Vagina (tissue), 2 donors: ENCODE results near the gene GAA. TPM values are rescaled to one million over a fixed set of nuclear protein-coding genes. Genes with fewer than 3 reads are reported as not detected.

Source experiments
- DNase-seq, 2 donors: peaks; one replicate each; pipeline ENCODE4 v3.0.0-alpha.2; 2017; ENCODE audit errors: extremely low spot score in 2 of 2
- H3K27ac ChIP-seq: fragments of 200-600 bp; sonication (generic); one replicate; pipeline ENCODE4 v1.5.1; 2019
- H3K27me3 ChIP-seq: fragments of 200-600 bp; sonication (generic); one replicate; pipeline ENCODE4 v1.5.1; 2019
- H3K36me3 ChIP-seq, 2 donors: fragments of 200-600 bp; sonication (generic); one replicate each; pipeline ENCODE4 v1.5.1; 2017 to 2019
- H3K4me1 ChIP-seq: fragments of 200-600 bp; sonication (generic); one replicate; pipeline ENCODE4 v1.5.1; 2019
- H3K4me3 ChIP-seq, 2 donors: fragments of 200-600 bp; sonication (generic); 1 replicate in 1 of 2; 2 replicates in 1 of 2; pipeline ENCODE4 v1.5.1; 2016 to 2019
- H3K9me3 ChIP-seq: fragments of 200-600 bp; sonication (generic); one replicate; pipeline ENCODE4 v1.5.1; 2019
- CTCF ChIP-seq, 3 experiments: fragments of 450-650 bp in 2 of 3; fragments of 200-600 bp in 1 of 3; sonication (generic) in 1 of 3; IDR thresholded peaks; one replicate each; pipeline ENCODE4 v1.5.1; 2017 to 2019; ENCODE audit warnings: antibody characterized with exemption in 3 of 3, mild to moderate bottlenecking in 2 of 3, moderate library complexity in 2 of 3
- POLR2A ChIP-seq, 2 donors: fragments of 450-650 bp; IDR thresholded peaks; one replicate each; pipeline ENCODE4 v1.6.1; 2017; ENCODE audit warnings: antibody characterized with exemption in 2 of 2, mild to moderate bottlenecking in 2 of 2, moderate library complexity in 2 of 2
- POLR2AphosphoS5 ChIP-seq, 2 donors: sonication (generic); formaldehyde crosslinking; IDR thresholded peaks; one replicate each; pipeline ENCODE4 v1.9.0; 2017; ENCODE audit warnings: antibody characterized with exemption in 2 of 2, mild to moderate bottlenecking in 2 of 2, low read depth in 1 of 2; ENCODE audit not compliant: insufficient read depth in 1 of 2
- intact Hi-C: fragments of 100-400 bp; cut with DNase I; formaldehyde crosslinking; loops from one replicate; pipeline ENCODE4 v1.15.1; 2023
- total RNA-seq: library from RNA; depleted of rRNA; stranded (reverse); fragments of >200 nt; gene quantifications from one replicate; pipeline ENCODE4 v1.2.3, GENCODE V29; 2016

The GAA gene
- total RNA-seq, 1 donor from 2014 or later: 34.1 TPM

- Histone ChIP-seq H3K27ac (no peak overlapping the region), H3K4me1 (no peaks in the 10 kb centered on the region), H3K9me3 (no peaks in the 10 kb centered on the region), H3K36me3 (peaks cover 0 to 11% of the 10 kb centered on the region in 2 donors), H3K27me3 (no peaks in the 10 kb centered on the region), H3K4me3 (no peak overlapping the region)
- TF ChIP-seq POLR2A (IDR thresholded peaks at IDR 0.05) (no peak), CTCF (IDR thresholded peaks at IDR 0.05) (no peak), POLR2AphosphoS5 (IDR thresholded peaks at IDR 0.05; ENCODE audit: insufficient read depth in 1 of 2, low read depth in 1 of 2) (no peak)
- intact Hi-C loops: no loop called here
- DNase-seq: no peak
Measured at GRCh38 chr17:80129006-80129565, 27.7 kb downstream of the GAA start.

- H3K36me3 ChIP-seq: peaks cover 0 to 30% of the 10 kb centered on the region in 2 donors
- no peak overlapping the region for H3K4me3 ChIP-seq
- no peaks in the 10 kb centered on the region for H3K9me3 ChIP-seq
- TF ChIP-seq POLR2A (IDR thresholded peaks at IDR 0.05): no peak
- TF ChIP-seq CTCF (IDR thresholded peaks at IDR 0.05): no peak
- TF ChIP-seq POLR2AphosphoS5 (IDR thresholded peaks at IDR 0.05; ENCODE audit: insufficient read depth in 1 of 2, low read depth in 1 of 2): no peak
- H3K27ac ChIP-seq: no peak overlapping the region
- DNase-seq: no peak
- H3K4me1 ChIP-seq: no peaks in the 10 kb centered on the region
- intact Hi-C loops: no loop called here
- H3K27me3 ChIP-seq: no peaks in the 10 kb centered on the region
Measured at GRCh38 chr17:80130992-80131391, 29.6 kb downstream of the GAA start.

GRCh38 chr17:80132906-80133625 lies 31.7 kb downstream of the GAA start:
- Histone ChIP-seq H3K4me1 (no peaks in the 10 kb centered on the region), H3K27me3 (no peaks in the 10 kb centered on the region), H3K36me3 (peaks cover 0 to 51% of the 10 kb centered on the region in 2 donors), H3K27ac (no peak overlapping the region), H3K9me3 (no peaks in the 10 kb centered on the region), H3K4me3 (no peak overlapping the region)
- no peak for DNase-seq
- TF ChIP-seq POLR2AphosphoS5 (IDR thresholded peaks at IDR 0.05; ENCODE audit: insufficient read depth in 1 of 2, low read depth in 1 of 2) (no peak), CTCF (IDR thresholded peaks at IDR 0.05) (no peak), POLR2A (IDR thresholded peaks at IDR 0.05) (no peak)
- intact Hi-C loops: no loop called here

- DNase-seq: no peak
- no peak for TF ChIP-seq CTCF (IDR thresholded peaks at IDR 0.05)
- no peak for TF ChIP-seq POLR2A (IDR thresholded peaks at IDR 0.05)
- Histone ChIP-seq H3K27ac (no peak overlapping the region), H3K4me1 (no peaks in the 10 kb centered on the region), H3K36me3 (peaks cover 0 to 56% of the 10 kb centered on the region in 2 donors), H3K27me3 (no peaks in the 10 kb centered on the region), H3K4me3 (no peak overlapping the region), H3K9me3 (no peaks in the 10 kb centered on the region)
- intact Hi-C loops: no loop called here
Measured at GRCh38 chr17:80133626-80133970, 32.2 kb downstream of the GAA start.

GRCh38 chr17:80137131-80137530 lies 35.8 kb downstream of the GAA start:
- TF ChIP-seq POLR2A (IDR thresholded peaks at IDR 0.05) (no peak), CTCF (IDR thresholded peaks at IDR 0.05) (no peak), POLR2AphosphoS5 (IDR thresholded peaks at IDR 0.05; ENCODE audit: insufficient read depth in 1 of 2, low read depth in 1 of 2) (no peak)
- Histone ChIP-seq H3K27ac (no peak overlapping the region), H3K27me3 (no peaks in the 10 kb centered on the region), H3K9me3 (no peaks in the 10 kb centered on the region), H3K4me1 (no peaks in the 10 kb centered on the region), H3K4me3 (no peak overlapping the region), H3K36me3 (peaks cover 0 to 90% of the 10 kb centered on the region in 2 donors)
- no peak for DNase-seq
- intact Hi-C loops: no loop called here
